ENCODE data around the gene JAZF1. TPM values are rescaled to one million over a fixed set of nuclear protein-coding genes. Genes with fewer than 3 reads are reported as not detected.

The JAZF1 gene
- total RNA-seq, 1 experiment from 2014 or later: 1.5 TPM

GRCh38 chr7:27964820-27965219, 215.8 kb downstream of the JAZF1 start:
- TF ChIP-seq, protein P1, sequence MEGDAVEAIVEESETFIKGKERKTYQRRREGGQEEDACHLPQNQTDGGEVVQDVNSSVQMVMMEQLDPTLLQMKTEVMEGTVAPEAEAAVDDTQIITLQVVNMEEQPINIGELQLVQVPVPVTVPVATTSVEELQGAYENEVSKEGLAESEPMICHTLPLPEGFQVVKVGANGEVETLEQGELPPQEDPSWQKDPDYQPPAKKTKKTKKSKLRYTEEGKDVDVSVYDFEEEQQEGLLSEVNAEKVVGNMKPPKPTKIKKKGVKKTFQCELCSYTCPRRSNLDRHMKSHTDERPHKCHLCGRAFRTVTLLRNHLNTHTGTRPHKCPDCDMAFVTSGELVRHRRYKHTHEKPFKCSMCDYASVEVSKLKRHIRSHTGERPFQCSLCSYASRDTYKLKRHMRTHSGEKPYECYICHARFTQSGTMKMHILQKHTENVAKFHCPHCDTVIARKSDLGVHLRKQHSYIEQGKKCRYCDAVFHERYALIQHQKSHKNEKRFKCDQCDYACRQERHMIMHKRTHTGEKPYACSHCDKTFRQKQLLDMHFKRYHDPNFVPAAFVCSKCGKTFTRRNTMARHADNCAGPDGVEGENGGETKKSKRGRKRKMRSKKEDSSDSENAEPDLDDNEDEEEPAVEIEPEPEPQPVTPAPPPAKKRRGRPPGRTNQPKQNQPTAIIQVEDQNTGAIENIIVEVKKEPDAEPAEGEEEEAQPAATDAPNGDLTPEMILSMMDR (conservative IDR thresholded peaks at IDR 0.05; ENCODE audit: low read depth, low read length): no peak
- TF ChIP-seq EZH2 (IDR thresholded peaks at IDR 0.05; ENCODE audit: borderline replicate concordance, low read depth, low read length, poor library complexity, severe bottlenecking): no peak
- POLR2A ChIA-PET (ENCODE audit: low non-redundant PET): no interaction called here
- peaks cover 99% of the 10 kb centered on the region for H3K27me3 ChIP-seq (replicated peaks; ENCODE audit: insufficient read depth, low read depth, low read length, poor library complexity)

DNA sequence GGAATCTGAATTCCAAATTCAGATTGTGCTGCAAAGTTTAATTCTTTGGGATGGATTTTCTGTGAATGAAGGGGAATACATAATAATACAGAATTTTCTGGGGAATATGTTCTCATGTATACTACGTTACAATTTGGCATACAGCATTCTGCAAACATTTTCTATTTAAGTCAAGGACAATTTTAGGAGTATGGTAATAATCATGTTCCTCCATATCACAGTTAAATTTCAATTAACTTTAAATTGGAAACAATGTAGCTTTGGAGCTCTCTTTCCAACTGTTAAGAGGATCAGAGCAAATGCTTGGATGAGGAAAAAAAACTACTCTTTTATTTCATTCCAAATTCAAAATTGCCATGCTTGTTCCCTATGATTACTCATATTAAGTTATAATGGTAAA, 217.5 kb downstream of the JAZF1 start:
- no peaks in the 10 kb centered on the region for H3K9me3 ChIP-seq (ENCODE audit: low read depth, low read length, poor library complexity, severe bottlenecking)
- no peaks in the 10 kb centered on the region for H3K4me1 ChIP-seq (ENCODE audit: insufficient read depth, low read length, poor library complexity, severe bottlenecking)
- H3K4me3 ChIP-seq (ENCODE audit: low read depth, low read length, poor library complexity, severe bottlenecking): no peak overlapping the region
- intact Hi-C loops (cut with micrococcal nuclease; ENCODE audit: unreplicated experiment): no loop called here
- BruUV-seq (replicated peaks): no TSS peak
- H3K27ac ChIP-seq (ENCODE audit: low read depth, low read length, poor library complexity, severe bottlenecking): no peak overlapping the region
- TF ChIP-seq, protein P1 (conservative IDR thresholded peaks at IDR 0.05; ENCODE audit: low read depth, low read length): no peak
- DNase-seq (ENCODE audit: low spot score): no peak
- POLR2A ChIA-PET (ENCODE audit: low non-redundant PET): no interaction called here
- no peaks in the 10 kb centered on the region for H3K36me3 ChIP-seq (ENCODE audit: insufficient read depth, low read length, poor library complexity, severe bottlenecking)
- CTCF ChIA-PET: no interaction called here
- peaks cover 97% of the 10 kb centered on the region for H3K27me3 ChIP-seq (replicated peaks; ENCODE audit: insufficient read depth, low read depth, low read length, poor library complexity)

More at GRCh38 chr7:27964820-27965219, 215.8 kb downstream of the JAZF1 start:
- CTCF ChIA-PET: no interaction called here
- no peaks in the 10 kb centered on the region for H3K4me1 ChIP-seq (ENCODE audit: insufficient read depth, low read length, poor library complexity, severe bottlenecking)
- H3K4me3 ChIP-seq (ENCODE audit: low read depth, low read length, poor library complexity, severe bottlenecking): no peak overlapping the region
- intact Hi-C loops (cut with micrococcal nuclease; ENCODE audit: unreplicated experiment): no loop called here
- no peak overlapping the region for H3K27ac ChIP-seq (ENCODE audit: low read depth, low read length, poor library complexity, severe bottlenecking)
- BruUV-seq (replicated peaks): no TSS peak
- DNase-seq (ENCODE audit: low spot score): no peak
- H3K36me3 ChIP-seq (ENCODE audit: insufficient read depth, low read length, poor library complexity, severe bottlenecking): no peaks in the 10 kb centered on the region
- H3K9me3 ChIP-seq (ENCODE audit: low read depth, low read length, poor library complexity, severe bottlenecking): no peaks in the 10 kb centered on the region

DNA sequence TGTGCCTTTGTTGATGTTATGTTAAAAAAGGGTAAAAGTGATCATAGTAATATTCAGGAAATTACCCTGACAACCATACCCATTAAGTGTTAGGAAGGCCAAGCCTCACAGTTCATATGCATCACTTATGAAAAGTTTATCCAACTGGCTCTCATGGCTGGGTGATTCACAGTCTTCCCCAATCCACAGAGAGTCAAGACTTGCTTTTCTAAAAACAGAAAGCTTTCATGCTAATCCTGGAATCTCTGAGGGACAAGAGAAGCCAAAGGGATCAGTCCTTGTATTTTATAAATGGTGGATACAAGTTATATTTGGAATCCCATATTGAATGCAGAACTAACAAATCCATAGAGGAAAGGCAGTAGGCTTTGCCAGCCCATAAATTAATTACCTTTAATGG, 218.3 kb downstream of the JAZF1 start:
- intact Hi-C loops (cut with micrococcal nuclease; ENCODE audit: unreplicated experiment): no loop called here
- TF ChIP-seq, protein P1 (conservative IDR thresholded peaks at IDR 0.05; ENCODE audit: low read depth, low read length): no peak
- no peak for TF ChIP-seq EZH2 (IDR thresholded peaks at IDR 0.05; ENCODE audit: borderline replicate concordance, low read depth, low read length, poor library complexity, severe bottlenecking)
- Histone ChIP-seq H3K4me3 (ENCODE audit: low read depth, low read length, poor library complexity, severe bottlenecking) (no peak overlapping the region), H3K27ac (ENCODE audit: low read depth, low read length, poor library complexity, severe bottlenecking) (no peak overlapping the region), H3K27me3 (replicated peaks; ENCODE audit: insufficient read depth, low read depth, low read length, poor library complexity) (peaks cover 97% of the 10 kb centered on the region), H3K9me3 (ENCODE audit: low read depth, low read length, poor library complexity, severe bottlenecking) (no peaks in the 10 kb centered on the region), H3K4me1 (ENCODE audit: insufficient read depth, low read length, poor library complexity, severe bottlenecking) (no peaks in the 10 kb centered on the region), H3K36me3 (ENCODE audit: insufficient read depth, low read length, poor library complexity, severe bottlenecking) (no peaks in the 10 kb centered on the region)
- ChIA-PET CTCF (no interaction called here), POLR2A (ENCODE audit: low non-redundant PET) (no interaction called here)
- BruUV-seq (replicated peaks): no TSS peak
- no peak for DNase-seq (ENCODE audit: low spot score)
